SIG-M5 (cell line): ENCODE results near the gene THSD8.

Experiments
- DNase-seq: peaks from one replicate; lab custom pipeline; 2025; lab: John Stamatoyannopoulos, UW

Gene THSD8

DNA sequence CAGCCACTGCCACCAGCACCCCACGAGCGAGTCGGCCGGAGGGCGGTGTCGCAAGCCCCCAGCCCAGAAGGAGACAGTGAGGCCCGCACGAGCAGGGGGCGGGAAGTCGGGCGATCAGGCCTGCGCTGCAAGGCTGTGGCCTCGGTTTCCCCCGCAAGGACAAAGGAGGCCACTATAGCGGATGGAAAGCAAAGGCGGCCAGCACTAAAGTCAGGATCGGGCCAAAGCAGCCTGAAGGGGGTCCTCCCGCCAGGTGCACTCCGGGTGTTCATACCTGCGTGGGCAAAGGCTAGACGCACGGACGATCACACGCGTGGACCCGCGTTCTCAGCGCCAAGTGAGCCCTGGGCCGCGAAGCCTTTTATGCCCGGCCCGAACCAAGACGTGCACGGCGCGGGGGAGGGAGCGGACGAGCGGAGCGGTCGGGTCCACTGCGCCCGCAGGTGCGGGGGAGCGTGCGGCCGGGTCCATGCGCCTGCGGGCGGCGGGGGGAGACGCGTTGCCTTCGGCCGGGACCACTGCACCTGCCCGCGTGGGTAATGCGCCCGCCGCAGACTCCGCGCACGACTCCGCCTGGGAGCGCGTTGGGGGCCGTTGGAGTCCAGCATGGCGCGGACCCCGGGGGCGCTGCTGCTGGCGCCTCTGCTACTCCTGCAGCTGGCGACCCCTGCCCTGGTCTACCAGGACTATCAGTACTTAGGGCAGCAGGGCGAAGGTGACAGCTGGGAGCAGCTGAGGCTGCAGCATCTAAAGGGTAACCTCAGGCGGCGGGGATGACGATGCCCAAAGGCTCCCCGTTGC lies at the start of gene THSD8, which contains the start of gene PRDX2:
Gene THSD8, plus strand, starts transcription at position 604 of the 801 bp plus-strand sequence. Its CDS starts 3 bp downstream, at position 607.
Gene PRDX2, minus strand, starts transcription at position 335 of the 801 bp plus-strand sequence. CDS start 539 bp downstream, outside the sequence.
- no peak for DNase-seq

DNA sequence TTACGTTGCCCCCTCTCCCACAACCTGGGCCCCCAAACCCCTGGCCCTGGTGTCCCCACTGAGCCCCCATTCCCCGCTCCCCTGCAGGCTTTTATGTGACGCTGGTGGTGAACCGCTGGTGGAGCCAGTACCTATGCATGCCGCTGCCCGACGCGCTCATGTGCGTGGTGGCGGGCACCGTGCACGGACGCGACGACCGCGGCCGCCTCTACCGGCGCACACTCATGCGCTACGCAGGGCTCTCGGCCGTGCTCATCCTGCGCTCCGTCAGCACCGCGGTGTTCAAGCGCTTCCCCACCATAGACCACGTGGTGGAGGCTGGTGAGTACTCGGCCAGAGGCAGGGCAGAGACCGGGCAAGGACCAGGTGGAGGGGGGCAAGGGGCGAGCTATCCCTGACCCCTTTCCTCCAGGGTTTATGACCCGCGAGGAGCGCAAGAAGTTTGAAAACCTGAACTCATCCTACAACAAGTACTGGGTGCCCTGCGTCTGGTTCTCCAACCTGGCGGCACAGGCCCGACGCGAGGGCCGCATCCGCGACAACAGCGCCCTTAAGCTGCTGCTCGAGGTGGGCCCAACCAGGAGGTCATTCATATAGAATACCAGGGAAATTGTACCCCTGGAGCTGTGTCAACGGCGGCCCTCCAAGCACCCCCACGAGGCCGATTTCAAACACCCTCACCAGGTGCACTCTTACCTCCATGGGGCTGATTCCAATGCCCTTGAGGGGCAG lies 47.2 kb upstream of the THSD8 start:
- no peak for DNase-seq

DNA sequence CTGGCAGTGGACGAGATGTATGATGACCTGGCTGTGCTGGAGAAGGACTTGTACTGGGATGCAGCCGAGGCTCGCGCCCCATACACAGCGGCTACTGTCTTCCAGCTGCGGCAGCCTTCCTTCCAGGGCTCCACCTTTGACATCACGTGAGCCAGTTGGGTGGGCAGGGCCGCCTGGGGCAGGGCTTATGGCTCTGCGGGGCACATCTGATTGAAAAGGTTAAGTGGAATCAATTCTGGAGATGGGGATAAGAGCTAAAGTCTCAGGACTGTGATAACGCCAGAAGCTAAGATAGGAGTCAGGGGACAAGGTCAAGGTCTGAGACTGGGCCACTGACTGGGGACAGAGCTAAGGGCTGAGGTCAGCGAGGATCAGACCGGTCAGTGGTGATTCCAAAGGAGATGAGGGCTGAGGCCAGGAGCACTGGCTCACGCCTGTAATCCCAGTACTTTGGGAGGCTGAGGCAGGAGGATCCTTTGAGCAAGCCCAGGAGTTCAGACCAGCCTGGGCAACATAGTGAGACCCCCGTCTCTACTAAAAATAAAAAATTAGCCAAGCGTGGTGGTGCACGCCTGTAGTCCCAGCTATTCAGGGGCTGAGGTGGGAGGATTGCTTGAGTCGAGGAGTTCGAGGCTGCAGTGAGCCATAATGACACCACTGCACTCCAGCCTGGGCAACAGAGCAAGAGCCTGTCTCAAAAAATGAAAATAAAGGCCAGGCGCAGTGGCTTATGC lies 45.6 kb upstream of the THSD8 start:
- DNase-seq: no peak

DNA sequence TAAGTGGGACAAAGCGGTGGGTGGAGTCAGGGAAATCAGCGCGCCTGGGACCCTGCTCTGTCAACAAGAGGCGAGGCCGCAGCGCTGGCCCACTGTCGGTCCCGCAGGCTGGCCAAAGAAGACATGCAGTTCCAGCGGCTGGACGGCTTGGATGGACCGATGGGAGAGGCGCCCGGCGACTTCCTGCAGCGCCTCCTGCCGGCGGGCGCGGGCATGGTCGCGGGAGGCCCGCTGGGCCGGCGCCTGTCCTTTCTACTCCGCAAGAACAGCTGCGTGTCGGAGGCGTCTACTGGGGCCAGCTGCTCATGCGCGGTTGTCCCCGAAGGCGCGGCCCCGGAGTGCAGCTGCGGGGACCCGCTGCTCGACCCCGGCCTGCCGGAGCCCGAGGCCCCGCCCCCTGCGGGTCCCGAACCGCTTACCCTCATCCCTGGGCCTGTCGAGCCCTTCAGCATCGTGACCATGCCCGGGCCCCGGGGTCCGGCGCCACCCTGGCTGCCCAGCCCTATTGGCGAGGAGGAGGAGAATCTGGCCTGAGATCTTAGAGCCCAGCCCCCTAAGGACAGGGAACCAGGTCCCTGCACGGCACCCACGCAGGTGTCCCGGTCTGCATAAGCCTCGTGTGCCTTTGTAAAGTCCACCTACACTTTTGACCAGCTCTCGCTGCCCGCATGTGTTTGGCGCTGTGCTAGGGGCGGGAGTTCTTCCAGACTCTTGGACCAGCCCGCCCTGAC lies 44.2 kb upstream of the THSD8 start:
- no peak for DNase-seq

DNA sequence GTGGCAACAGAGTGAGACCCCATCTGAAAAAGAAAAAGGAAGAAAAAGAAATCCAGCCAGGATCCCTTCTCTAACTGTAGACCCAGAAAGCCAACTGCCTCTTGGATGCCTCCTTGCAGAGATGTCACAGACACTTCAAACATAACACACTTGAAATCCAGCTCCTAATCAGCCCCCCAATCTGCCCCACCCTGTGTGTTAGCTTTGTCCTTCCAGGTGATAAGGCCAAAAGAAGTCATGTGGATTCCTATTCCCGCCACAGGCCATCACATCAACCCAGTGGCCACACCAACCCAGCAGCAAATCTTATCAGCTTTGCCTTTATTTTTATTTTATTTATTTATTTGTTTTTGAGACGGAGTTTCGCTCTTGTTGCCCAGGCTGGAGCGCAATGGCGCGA lies 42.2 kb upstream of the THSD8 start:
- no peak for DNase-seq

DNA sequence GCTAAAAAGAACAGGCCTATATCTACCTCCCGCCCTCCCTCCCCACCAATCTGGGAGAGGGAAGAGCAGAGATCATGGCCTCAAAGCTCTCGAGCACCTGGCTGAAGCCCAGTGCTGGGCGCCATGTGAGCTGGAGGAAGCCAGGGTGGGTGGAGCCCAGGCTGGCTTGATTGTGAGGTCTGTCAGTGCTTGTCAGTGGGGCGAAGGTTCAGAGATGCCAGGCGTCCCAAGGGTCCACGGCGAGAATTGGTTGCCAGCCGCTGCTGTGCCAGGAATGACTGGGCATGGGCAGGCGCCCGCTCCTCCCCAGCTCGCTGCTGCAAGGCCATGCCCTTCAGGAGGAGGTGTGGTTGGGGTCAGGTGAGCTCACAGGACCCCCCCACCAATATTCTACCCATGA lies 38.8 kb upstream of the THSD8 start:
- DNase-seq: no peak

DNA sequence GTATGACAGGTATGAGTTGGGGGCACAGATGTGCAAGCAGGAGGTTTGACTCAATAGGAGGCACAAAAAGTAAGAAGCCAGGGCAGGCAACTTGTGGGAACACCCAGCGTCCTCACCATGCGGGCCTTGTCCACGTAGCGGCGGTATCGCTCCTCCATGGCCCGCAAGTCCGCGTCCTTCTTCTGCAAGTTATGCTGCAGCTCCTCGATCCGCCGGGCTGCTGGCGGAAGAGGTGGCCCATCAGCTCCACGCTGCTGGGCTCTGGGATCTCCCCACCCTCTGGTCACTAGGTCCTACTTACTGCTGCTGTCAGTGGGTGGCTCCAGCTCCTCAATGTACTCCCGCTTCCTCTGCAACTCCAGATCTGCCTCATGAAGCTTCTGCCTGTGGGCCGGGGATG lies 37.2 kb upstream of the THSD8 start:
- DNase-seq: no peak

DNA sequence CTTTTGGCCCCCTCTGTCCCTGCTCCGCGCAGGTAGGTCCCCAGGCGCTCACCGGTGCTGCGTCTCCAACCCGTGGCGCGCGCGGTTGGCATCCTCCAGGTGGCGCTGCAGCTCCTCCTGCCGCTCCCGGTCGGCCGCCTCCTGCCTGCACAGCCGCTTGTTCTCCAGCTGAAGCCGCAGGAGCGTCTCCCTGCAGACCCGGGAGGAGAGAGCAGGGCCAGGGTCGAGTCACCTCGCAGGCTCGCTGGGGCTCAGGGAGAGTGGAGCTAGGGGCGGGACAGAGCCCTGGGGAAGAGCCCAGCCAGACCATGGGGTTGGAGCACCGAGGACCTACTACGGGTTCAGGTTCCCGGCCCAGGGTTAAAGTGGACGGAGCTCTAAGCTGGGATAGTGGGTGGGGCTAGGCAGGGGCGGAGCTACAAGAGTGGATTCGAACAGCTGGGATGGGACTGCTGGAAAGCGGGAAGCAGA lies 35.8 kb upstream of the THSD8 start:
- no peak for DNase-seq

DNA sequence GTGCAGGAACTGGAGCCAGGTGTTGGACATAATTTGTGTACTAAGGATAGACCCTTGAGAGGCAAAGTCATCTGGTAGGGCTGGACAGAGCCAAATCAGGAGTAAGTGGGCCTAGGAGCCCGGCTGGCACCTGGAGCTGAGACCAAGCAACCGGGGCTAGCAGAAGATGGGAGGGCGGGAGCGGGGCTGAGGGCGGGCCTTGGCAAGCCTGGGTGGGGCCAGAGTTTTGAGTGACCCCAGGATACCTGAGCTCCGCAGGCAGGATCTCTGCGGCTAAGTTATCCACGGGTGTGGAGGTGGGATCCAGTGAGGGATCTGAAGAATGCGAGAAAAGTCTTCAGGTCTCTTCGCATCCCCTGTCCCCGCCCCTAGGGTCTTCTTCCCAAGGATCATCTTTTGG lies 34.7 kb upstream of the THSD8 start:
- no peak for DNase-seq

DNA sequence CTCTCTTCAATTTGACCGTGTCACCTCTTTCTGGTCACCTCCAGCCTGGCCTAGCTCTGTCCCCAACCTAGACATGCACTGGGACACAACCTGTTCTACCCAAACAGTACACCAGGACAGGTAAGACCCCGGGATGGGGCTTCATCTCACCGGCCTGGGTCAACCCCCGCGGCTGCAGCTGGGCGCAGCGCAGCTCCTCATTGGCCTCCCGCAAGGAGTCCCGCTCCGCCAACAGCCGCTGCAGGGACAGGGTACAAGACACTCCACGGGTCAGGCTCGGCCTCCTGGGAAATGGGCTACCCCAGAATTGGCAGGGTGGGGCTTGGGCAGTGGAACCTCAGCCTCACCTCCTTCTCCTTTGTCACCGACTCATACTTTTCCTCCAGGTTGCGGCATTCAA lies 34.2 kb upstream of the THSD8 start:
- no peak for DNase-seq

DNA sequence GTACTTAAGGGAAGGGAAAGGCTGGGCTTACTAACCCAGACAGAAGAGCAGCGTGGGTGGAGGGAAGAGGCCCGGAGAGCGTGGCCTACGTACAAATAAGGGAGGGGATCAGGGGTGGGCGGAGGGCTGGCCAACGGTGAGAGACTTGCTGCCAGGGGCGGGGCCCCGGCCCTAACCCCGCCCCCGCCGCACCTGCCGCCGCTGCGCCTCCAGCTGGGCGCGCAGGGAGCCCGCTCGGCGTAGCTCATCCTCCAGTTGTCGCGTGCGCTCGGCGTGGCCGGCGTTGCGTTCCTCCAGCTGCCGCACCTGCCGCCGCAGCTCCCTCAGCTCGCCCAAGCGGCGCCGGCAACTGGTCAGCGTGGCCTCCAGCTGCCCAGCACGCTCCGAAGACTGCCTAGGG lies 32.2 kb upstream of the THSD8 start:
- DNase-seq: no peak

DNA sequence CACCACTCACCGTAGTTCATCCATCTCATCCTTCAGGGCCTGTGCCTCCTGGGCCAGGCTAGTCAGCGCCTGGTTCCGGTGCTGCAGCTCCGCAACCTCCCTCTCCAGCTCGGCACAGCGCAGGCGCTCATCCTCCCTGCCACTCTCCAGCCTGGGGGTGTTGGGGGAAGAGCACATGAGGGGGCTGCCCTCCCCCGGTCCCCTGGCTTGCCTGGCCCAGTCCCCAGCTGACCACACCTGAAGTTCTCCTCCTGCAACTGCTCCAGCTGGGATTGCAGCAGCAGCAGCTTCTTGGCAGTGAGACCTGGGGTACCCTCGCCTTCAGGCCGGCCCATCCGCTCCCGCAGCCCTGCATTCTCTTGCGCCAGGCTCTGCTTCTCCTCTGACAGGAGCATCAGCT lies 30.9 kb upstream of the THSD8 start:
- no peak for DNase-seq

DNA sequence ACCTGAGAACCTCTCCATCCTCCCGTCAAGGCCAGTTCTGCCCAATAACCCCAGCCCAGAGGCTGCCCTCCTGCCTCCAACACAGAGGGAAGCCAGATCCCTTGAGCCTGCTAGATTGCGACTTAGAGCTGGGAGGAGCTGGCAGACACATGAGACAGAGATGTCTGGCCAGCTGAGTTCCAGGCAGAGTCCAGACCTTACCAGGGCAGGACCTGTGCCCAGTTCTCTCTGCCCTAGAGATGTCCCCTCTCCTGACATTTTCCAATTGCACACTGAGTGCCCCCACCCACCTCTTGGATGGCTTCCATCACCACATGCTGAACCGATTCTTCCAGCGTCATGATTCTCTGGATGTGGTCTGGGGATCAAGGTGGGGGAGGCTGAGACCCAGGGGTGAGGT lies 29.5 kb upstream of the THSD8 start:
- DNase-seq: no peak

DNA sequence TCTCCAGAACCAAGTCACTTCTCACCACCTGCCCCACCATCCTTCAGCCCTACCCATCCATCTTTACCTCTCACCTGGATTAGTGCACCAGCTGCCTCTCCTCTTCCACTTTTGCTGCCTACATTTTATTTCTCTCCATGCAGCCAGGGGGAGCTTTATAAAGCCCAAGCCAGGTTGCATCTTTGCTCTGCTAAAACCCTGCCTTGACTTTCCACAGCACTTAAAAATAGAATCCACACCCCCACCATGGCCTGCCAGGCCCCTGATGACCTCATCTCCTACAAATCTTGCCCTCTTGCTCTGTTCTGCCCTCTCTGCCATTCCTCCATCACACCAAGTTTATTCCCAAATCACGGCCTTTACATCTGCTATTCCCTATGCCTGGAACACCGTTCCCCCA lies 28.3 kb upstream of the THSD8 start:
- DNase-seq: no peak

DNA sequence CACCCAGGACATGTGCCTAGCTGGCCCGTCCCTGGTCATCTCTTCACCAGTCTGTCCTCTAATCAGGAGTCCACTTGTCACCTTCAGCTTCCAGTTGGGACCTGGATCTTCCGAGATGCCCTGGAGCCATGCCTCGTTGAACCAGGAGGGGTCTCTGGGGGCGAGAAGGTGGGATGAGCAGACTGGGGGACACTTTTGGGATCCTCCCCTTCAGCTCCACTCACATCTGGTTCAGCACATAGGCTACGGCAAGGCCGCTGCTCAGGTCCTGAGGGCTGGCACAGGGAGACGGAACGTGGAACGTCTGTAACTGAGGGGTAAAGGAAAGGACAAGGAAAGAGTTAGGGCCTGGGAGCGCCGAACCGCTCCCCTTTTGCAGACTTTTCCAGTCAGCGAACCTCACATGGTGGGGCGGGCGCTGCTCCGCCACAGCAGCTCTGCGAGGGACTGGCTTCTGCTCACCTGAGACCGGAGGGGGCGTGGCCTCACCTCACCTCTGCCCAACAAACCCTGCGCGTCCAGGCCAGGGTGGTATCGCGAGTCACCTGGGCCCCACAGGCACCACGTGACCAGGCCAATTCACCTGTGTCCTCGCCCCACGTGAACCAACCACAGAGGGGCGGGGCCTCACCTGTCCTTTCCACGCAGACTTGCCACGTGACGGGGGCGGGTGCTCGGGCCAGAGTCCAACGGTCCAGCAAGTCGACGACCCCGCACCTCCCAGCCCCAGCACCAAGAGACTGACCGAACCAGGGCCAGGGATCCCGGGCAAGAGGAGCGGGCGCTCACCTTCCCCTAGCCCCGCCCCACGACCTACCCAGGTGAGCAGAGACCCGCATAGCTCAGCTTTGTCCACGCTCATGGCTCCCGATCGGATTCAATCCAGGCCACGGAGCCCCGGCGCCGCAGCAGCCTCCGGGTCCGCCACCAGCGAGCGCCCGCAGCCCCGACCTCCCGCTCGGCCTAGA lies 27.0 kb upstream of the THSD8 start, which contains the start of gene HOOK2:
Gene HOOK2, minus strand, starts transcription at position 965 of the 968 bp plus-strand sequence. Its CDS starts 103 bp downstream, at position 862.
- no peak for DNase-seq

DNA sequence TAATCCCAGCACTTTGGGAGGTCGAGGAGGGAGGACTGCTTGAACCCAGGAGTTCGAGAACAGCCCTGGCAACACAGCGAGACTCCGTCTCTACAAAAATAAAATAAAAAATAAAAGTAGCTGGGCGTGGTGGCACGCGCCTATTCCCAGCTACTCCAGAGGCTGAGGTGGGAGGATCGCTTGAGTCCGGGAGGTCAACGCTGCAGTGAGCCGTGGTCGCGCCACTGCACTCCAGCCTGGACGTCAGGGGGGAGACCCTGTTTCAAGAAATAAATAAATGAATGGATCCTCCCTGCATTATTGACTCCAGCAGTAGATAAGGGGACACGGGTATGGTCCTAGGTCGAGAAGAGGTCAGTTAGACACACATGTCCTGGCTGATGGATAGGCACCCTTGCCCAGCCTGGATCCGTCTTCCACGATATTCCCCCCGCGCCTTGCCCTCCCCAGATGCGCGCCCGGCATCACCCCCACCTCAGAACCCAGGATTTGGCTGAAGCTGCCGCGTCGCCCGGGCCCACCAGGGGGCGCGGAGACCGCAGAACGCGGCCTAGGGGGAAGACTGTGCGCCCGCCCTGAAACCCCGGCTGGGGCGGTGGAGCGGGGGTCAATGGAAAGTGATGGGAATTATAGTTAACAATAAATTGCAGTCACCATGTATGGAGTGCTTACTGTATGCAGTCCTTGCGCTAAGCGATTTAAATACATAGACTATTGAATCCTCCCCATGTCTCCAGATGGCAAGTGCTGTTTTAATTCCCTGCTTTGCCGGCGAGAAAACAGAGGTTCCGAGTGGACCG lies 24.5 kb upstream of the THSD8 start:
- no peak for DNase-seq

DNA sequence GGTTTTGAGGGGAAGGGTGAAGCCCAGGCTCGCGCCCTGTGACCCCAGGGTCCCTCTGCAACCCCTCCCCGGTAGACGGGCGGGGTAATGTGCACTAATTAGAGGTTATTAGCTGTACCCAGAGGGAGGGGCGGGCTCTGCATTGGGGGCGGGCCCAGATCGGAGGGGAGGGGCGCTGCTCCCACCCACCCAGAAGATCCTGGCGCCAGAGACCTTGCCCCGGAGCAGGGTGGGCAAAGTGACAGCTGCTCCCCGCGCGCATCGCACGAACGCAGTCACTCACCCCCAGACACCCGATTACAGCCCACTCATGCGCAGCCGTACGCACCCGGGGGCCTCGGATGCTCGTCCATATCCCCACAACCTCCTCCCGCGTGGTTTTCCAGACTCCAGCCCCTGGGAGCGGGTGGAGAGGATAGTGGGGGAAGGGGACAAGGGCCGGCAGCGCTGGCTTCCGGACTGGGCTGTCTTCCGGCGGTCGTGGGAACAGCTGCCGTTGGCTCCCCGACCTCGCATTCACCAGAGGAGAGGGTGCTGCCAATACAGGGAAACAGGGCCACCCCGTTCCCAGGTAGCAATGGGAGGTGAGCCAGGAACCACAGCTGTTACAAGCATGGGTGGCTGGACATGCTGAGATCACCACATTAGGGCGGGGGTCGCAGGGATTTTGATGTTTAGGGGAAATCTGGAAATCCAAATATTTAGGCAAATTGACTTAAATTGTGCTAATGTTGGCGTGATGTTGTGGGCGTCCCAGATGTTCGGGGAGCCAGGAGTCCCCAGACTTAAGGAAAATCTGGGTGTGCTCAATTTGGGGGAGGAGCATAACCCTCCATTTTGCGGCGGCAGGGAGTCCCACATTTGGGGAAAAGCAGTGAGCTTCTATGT lies 23.6 kb upstream of the THSD8 start:
- no peak for DNase-seq

DNA sequence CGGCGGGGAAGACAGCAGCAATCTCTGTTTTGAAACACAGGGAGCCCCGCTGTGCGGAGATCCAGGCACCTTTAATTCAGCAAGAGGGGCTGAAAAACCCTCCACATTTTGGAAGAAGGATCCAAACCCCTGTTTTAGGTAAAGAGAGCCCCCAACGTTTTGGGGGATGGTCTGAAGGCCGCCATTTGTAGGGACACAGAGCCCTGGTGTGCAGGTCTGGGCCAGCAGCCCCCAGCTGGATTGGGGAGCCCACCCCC lies 23.0 kb upstream of the THSD8 start:
- no peak for DNase-seq
